GM13977 (cell line): ENCODE results near the gene DLG1.

ENCODE experiments used
- DNase-seq: peaks from one replicate; pipeline ENCODE4 v3.0.0; 2012; ENCODE audit warnings: low spot score
- in situ Hi-C: fragments of 300-500 bp; cut with MboI; formaldehyde crosslinking; loops from one replicate; pipeline ENCODE4 v1.12.0; 2022; ENCODE audit warnings: low sequenced_read_pairs, low pct_unique_long_range_greater_than_20kb, mixed read lengths, inconsistent platforms; ENCODE audit not compliant: unreplicated experiment
- TF ChIP-seq, protein P1 (sequence below): IDR thresholded peaks from 2 replicates; pipeline ENCODE4 v1.5.1; 2012; ENCODE audit warnings: mild to moderate bottlenecking, control low read depth; ENCODE audit not compliant: insufficient read depth; ENCODE audit errors: extremely low read depth, missing control alignments

Gene DLG1

DNA sequence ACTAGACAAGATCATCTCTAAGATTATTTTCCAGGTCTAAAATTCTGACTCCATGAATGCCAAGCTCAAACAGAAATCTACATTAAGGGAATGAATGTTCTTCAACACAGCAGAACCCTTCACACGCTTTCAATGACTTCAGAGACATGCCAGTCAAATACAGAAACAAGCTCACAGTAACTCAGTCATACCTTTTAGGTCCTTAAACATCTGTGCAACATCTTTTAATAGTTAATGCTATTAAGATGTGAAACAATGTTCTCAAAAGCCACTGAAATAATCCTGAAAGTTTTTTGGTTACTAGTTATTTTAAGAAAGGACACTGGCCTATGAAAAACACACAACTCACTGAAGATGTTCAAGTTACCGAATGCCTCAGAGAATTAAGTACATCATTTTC lies 2.5 kb downstream of the DLG1 start:
- TF ChIP-seq, protein P1, sequence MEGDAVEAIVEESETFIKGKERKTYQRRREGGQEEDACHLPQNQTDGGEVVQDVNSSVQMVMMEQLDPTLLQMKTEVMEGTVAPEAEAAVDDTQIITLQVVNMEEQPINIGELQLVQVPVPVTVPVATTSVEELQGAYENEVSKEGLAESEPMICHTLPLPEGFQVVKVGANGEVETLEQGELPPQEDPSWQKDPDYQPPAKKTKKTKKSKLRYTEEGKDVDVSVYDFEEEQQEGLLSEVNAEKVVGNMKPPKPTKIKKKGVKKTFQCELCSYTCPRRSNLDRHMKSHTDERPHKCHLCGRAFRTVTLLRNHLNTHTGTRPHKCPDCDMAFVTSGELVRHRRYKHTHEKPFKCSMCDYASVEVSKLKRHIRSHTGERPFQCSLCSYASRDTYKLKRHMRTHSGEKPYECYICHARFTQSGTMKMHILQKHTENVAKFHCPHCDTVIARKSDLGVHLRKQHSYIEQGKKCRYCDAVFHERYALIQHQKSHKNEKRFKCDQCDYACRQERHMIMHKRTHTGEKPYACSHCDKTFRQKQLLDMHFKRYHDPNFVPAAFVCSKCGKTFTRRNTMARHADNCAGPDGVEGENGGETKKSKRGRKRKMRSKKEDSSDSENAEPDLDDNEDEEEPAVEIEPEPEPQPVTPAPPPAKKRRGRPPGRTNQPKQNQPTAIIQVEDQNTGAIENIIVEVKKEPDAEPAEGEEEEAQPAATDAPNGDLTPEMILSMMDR, result no peak
- DNase-seq, result peak; percentile 37
- in situ Hi-C loops, result no loop called here

DNA sequence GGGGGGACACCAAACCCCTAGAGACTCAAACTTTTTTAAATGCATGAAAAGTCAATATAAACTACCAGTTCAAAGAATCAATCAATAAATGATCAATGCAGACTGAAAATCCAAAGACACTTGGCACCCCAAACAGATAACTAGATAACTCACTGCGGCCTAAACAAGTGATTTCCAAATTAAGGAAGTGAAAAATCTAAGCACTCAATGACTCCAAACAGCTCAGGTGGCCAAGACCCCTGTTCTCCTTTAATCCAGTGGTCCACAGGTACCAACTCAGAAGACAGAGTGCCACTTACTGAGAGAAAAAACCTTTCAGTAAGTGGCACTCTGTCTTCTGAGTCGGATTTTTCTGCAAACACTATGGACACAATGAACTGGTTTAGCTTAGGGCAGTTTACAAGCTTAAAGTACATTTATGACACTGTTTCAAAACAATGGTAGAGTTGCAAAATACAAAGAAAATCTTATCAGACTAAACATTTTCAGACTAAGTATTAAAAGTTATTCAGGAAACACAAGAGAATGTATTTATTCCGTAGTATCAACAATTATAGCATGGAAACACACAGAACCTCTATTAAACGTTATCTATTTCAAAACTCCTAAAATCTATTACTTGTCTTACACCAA lies 4.7 kb downstream of the DLG1 start:
- in situ Hi-C loops, result no loop called here
- TF ChIP-seq, protein P1, result no peak
- DNase-seq, result no peak

DNA sequence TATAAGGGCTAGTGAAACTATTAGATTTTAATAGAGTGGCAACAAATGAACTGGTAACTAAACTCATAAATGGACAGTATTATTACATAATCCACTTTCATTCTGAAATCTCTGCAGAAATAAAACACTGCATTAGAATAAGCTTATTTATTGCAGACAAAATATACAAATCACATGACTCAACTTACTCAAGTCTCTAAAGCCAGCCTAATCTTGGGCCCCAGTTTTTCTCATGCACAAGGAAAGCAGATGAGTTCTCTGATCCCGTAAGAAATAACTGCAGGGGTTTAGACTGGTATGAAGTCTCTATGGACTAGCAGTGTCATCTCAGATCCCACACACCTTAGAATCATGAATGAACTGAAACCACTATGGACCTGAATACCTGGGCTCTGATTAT lies 5.8 kb downstream of the DLG1 start:
- in situ Hi-C loops, result no loop called here
- TF ChIP-seq, protein P1, result no peak
- DNase-seq, result no peak

DNA sequence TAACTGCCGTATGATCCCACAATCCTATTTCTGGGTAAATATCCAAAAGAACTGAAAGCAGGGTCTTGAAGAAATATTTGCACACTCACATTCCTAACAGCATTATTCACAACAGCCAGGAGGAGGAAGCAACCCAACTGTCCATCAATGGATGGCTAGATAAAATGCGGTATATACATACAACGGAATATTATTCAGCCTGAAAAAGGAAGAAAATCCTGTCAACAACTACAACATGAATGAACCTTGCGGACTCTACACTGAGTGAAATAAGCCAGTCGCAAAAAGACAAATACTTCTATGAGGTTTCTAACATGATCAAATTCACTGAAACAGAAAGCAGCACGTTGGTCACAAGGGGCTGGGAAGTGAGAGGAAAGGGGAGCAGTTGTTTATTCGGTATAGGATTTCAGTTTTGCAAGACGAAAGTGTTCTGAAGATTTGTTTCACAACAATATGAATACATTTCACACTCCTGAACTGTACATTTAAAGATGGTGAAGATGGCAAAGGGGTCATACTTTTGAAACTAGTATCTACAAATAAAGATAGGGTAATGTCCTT lies 6.2 kb downstream of the DLG1 start:
- in situ Hi-C loops, result no loop called here
- TF ChIP-seq, protein P1, result no peak
- DNase-seq, result no peak

DNA sequence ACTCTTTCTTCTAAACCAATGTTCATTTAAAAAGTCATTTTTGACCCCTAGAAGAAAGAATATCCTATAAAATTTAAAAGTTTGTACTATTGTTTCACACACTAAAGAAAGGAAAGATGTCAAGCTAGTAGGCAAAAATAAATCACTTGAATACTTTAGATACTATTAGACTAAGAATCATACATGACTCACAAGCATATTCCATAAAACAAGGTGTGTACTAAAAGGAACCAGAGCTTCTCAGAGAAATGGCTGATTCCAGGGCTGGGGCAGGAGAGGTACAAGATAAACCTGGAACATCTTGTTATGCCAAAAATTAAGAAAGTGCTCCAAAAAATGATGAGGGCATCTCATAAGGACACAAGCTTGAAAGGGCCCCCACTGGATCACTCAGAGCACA lies 8.7 kb downstream of the DLG1 start:
- TF ChIP-seq, protein P1, result no peak
- in situ Hi-C loops, result no loop called here
- DNase-seq, result no peak

DNA sequence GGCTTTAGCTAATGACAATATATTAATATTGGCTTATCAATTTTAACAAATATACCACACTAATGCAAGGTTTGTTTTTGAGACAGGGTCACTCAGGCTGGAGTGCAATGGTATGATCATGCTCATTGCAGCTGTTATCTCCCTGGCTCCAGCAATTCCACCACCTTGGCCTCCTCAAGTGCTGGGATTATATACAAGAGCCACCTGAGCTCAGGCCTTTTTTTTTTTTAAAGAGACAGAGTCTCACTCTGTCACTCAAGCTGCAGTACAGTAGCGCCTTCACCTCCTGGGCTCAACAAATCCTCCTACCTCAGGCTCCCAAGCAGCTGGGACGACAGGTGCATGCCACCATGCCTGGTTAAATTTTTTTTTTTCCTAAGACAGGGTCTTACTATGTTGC lies 11.7 kb downstream of the DLG1 start:
- TF ChIP-seq, protein P1, result no peak
- in situ Hi-C loops, result no loop called here
- DNase-seq, result no peak

DNA sequence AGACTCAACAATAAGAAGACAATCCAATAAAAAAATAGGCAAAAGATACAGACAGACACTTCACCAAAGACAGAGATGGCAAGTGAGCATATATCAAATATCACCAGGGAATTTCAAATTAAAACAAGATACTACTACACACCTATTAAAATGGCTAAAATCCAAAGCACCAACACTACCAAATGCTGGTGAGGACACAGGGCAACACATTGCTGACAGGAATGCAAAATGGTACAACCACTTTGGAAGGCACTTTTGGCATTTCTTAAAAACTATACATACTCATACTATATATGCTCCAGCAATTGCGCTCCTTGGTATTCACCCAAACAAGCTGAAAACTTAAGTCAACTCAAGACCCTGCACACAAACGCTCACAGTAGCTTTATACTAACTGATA lies 12.9 kb downstream of the DLG1 start:
- no peak for DNase-seq
- in situ Hi-C loops, result no loop called here
- TF ChIP-seq, protein P1, result no peak
